Ishikawa (cell line): ENCODE results near the gene USP32.

ENCODE experiments used
- CEBPB ChIP-seq: IDR thresholded peaks from 2 replicates; pipeline ENCODE4 v1.6.1; 2012
- EGR1 ChIP-seq: IDR thresholded peaks from 2 replicates; pipeline ENCODE4 v1.6.1; 2012
- EP300 ChIP-seq: IDR thresholded peaks from 2 replicates; pipeline ENCODE4 v1.6.1; 2012; ENCODE audit warnings: borderline replicate concordance
- FOXM1 ChIP-seq: IDR thresholded peaks from 2 replicates; pipeline ENCODE4 v1.6.1; 2012; ENCODE audit warnings: low read depth, borderline replicate concordance
- MAX ChIP-seq: IDR thresholded peaks from 2 replicates; pipeline ENCODE4 v1.6.1; 2012
- RAD21 ChIP-seq: IDR thresholded peaks from 2 replicates; pipeline ENCODE4 v1.6.1; 2012; ENCODE audit warnings: low read depth
- TAF1 ChIP-seq: IDR thresholded peaks from 2 replicates; pipeline ENCODE4 v1.6.1; 2012; ENCODE audit warnings: low read depth, mild to moderate bottlenecking
- TCF12 ChIP-seq: IDR thresholded peaks from 2 replicates; pipeline ENCODE4 v1.6.1; 2012; ENCODE audit warnings: low read depth
- YY1 ChIP-seq: IDR thresholded peaks from 2 replicates; pipeline ENCODE4 v1.6.1; 2012; ENCODE audit warnings: low read depth
- TF ChIP-seq, protein P1 (sequence below): IDR thresholded peaks from 2 replicates; pipeline ENCODE4 v1.6.1; 2012; ENCODE audit warnings: low read depth, mild to moderate bottlenecking

DNA sequence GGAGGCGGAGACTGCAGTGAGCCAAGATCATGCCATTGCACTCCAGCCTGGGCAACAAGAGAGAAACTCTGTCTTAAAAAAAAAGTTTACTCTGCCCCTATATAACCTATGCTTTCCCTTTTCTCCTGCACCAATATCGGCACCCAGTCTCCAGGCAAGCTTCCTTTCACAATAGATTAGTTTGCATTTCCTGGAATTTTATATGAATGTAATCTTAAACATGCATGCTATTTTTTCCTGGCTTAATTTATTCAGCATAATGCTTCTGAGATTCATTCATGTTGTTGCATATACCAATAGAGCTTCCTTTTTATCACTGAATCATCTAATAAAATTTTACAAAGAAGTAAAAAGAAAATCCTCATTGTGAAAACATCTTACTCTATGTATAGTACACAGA, 59.4 kb downstream of the USP32 start:
- TF ChIP-seq TAF1 (no peak), EGR1 (no peak), RAD21 (no peak), EP300 (no peak), YY1 (no peak), CEBPB (no peak), TCF12 (no peak), FOXM1 (no peak), MAX (no peak)
- TF ChIP-seq, protein P1, sequence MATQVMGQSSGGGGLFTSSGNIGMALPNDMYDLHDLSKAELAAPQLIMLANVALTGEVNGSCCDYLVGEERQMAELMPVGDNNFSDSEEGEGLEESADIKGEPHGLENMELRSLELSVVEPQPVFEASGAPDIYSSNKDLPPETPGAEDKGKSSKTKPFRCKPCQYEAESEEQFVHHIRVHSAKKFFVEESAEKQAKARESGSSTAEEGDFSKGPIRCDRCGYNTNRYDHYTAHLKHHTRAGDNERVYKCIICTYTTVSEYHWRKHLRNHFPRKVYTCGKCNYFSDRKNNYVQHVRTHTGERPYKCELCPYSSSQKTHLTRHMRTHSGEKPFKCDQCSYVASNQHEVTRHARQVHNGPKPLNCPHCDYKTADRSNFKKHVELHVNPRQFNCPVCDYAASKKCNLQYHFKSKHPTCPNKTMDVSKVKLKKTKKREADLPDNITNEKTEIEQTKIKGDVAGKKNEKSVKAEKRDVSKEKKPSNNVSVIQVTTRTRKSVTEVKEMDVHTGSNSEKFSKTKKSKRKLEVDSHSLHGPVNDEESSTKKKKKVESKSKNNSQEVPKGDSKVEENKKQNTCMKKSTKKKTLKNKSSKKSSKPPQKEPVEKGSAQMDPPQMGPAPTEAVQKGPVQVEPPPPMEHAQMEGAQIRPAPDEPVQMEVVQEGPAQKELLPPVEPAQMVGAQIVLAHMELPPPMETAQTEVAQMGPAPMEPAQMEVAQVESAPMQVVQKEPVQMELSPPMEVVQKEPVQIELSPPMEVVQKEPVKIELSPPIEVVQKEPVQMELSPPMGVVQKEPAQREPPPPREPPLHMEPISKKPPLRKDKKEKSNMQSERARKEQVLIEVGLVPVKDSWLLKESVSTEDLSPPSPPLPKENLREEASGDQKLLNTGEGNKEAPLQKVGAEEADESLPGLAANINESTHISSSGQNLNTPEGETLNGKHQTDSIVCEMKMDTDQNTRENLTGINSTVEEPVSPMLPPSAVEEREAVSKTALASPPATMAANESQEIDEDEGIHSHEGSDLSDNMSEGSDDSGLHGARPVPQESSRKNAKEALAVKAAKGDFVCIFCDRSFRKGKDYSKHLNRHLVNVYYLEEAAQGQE = no peak
